Thyroid gland (tissue), 4 donors: ENCODE measurements around the gene ESYT2. TPM values are rescaled to one million over a fixed set of nuclear protein-coding genes. Genes with fewer than 3 reads are reported as not detected.

Source experiments
- DNase-seq, 2 donors: peaks; one replicate each; pipeline ENCODE4 v3.0.0-alpha.2; 2019
- H3K27ac ChIP-seq, 3 donors: fragments of 200-600 bp; sonication (generic); 1 replicate in 2 of 3; 2 replicates in 1 of 3; pipeline ENCODE4 v1.5.1; 2016 to 2019; ENCODE audit warnings: mild to moderate bottlenecking in 1 of 3, moderate library complexity in 1 of 3
- H3K27me3 ChIP-seq: fragments of 200-600 bp; sonication (generic); one replicate; pipeline ENCODE4 v1.5.1; 2019
- H3K36me3 ChIP-seq, 2 donors: fragments of 200-600 bp; sonication (generic); one replicate each; pipeline ENCODE4 v1.5.1; 2016 to 2019
- H3K4me1 ChIP-seq, 2 donors: fragments of 200-600 bp; sonication (generic); one replicate each; pipeline ENCODE4 v1.5.1; 2017 to 2019
- H3K4me3 ChIP-seq, 3 donors: fragments of 200-600 bp; sonication (generic); replicated peaks in 1 of 3; 1 replicate in 2 of 3; 2 replicates in 1 of 3; pipeline ENCODE4 v1.5.1; 2016; ENCODE audit warnings: mild to moderate bottlenecking in 1 of 3
- H3K9me3 ChIP-seq: fragments of 200-600 bp; sonication (generic); one replicate; pipeline ENCODE4 v1.5.1; 2017
- CTCF ChIP-seq, 6 experiments: fragments of 200-600 bp in 3 of 6; fragments of 450-650 bp in 3 of 6; sonication (generic) in 3 of 6; IDR thresholded peaks; one replicate each; pipeline ENCODE4 v1.5.1; 2016 to 2019; ENCODE audit warnings: antibody characterized with exemption in 6 of 6, mild to moderate bottlenecking in 2 of 6, inconsistent platforms in 1 of 6, moderate library complexity in 1 of 6
- POLR2A ChIP-seq, 2 donors: fragments of 450-650 bp; IDR thresholded peaks; one replicate each; pipeline ENCODE4 v1.6.1; 2017; ENCODE audit warnings: antibody characterized with exemption in 2 of 2, mild to moderate bottlenecking in 2 of 2, moderate library complexity in 1 of 2
- WGBS, 2 donors: methylation state at CpG; one replicate each; pipeline ENCODE4 v1.1.5; 2017; 5-methylcytosine and 5-hydroxymethylcytosine counted together
- intact Hi-C: fragments of 100-400 bp; cut with DNase I; formaldehyde crosslinking; loops from one replicate; pipeline ENCODE4 v1.15.1; 2023
- total RNA-seq, 4 donors: library from RNA; depleted of rRNA; stranded (reverse); fragments of >200 nt; gene quantifications; one replicate each; pipeline ENCODE4 v1.2.3, GENCODE V29; 2016

ESYT2 gene
- total RNA-seq, 4 donors from 2014 or later, result 102 to 123 (median 116) TPM

GRCh38 chr7:158726277-158726807 lies 103.0 kb downstream of the ESYT2 start:
- DNase-seq, result no peak
- intact Hi-C loops, result no loop called here
- H3K36me3 ChIP-seq, result peaks cover 0 to 3% of the 10 kb centered on the region in 2 donors
- H3K9me3 ChIP-seq, result no peaks in the 10 kb centered on the region
- no peak for TF ChIP-seq CTCF (IDR thresholded peaks at IDR 0.05)
- TF ChIP-seq POLR2A (IDR thresholded peaks at IDR 0.05), result no peak
- H3K4me1 ChIP-seq, result no peaks in the 10 kb centered on the region
- no peak overlapping the region for H3K27ac ChIP-seq
- 89% methylated on average over 4 of the region's 4 CpGs for WGBS, 2 donors
- H3K27me3 ChIP-seq, result no peaks in the 10 kb centered on the region
- no peak overlapping the region for H3K4me3 ChIP-seq

GRCh38 chr7:158725506-158725800 lies 103.9 kb downstream of the ESYT2 start:
- no peaks in the 10 kb centered on the region for H3K9me3 ChIP-seq
- no peaks in the 10 kb centered on the region for H3K27me3 ChIP-seq
- H3K36me3 ChIP-seq, result peaks cover 0 to under 1% of the 10 kb centered on the region in 2 donors
- no peak for TF ChIP-seq POLR2A (IDR thresholded peaks at IDR 0.05)
- TF ChIP-seq CTCF (IDR thresholded peaks at IDR 0.05), result no peak
- no peak overlapping the region for H3K27ac ChIP-seq
- no peak for DNase-seq
- no peaks in the 10 kb centered on the region for H3K4me1 ChIP-seq
- WGBS, 2 donors, result 85 to 86% methylated on average over 4 of the region's 4 CpGs
- H3K4me3 ChIP-seq, result no peak overlapping the region
- intact Hi-C loops, result no loop called here

GRCh38 chr7:158724658-158725505 lies 104.4 kb downstream of the ESYT2 start:
- Histone ChIP-seq H3K27ac (no peak overlapping the region), H3K36me3 (no peaks in the 10 kb centered on the region), H3K4me3 (no peak overlapping the region), H3K27me3 (no peaks in the 10 kb centered on the region), H3K4me1 (no peaks in the 10 kb centered on the region), H3K9me3 (no peaks in the 10 kb centered on the region)
- DNase-seq, result no peak
- TF ChIP-seq POLR2A (IDR thresholded peaks at IDR 0.05), result no peak
- TF ChIP-seq CTCF (IDR thresholded peaks at IDR 0.05), result no peak
- WGBS, 2 donors, result 89 to 94% methylated on average over 21 of the region's 21 CpGs
- intact Hi-C loops, result no loop called here

- intact Hi-C loops, result no loop called here
- Histone ChIP-seq H3K4me3 (no peak overlapping the region), H3K27ac (no peak overlapping the region), H3K36me3 (no peaks in the 10 kb centered on the region), H3K9me3 (no peaks in the 10 kb centered on the region), H3K4me1 (no peaks in the 10 kb centered on the region), H3K27me3 (no peaks in the 10 kb centered on the region)
- 88 to 90% methylated on average over 12 of the region's 12 CpGs for WGBS, 2 donors
- DNase-seq, result no peak
- TF ChIP-seq POLR2A (IDR thresholded peaks at IDR 0.05), result no peak
- TF ChIP-seq CTCF (IDR thresholded peaks at IDR 0.05), result no peak
Observed at GRCh38 chr7:158723714-158724385, 105.5 kb downstream of the ESYT2 start.

DNA sequence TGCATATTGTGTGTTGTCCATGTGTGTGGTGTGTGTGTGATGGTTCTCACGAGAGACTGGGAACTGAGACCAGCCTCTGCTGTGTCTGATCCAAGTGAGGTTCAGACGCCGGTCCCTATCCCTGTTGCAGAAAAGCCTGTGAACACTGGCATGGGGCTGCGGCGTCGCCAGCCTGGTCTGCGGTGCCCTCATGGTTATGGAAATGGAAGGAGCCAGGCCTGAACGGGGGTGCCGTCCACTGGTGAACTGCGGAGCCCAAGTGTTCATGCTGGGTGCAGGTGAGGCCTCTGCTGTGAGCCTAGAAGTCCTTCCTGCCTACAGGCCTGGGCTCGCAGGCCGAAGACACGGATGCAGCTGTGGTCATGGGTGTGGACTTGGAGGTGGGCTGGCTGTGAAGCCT lies 106.0 kb downstream of the ESYT2 start:
- H3K27me3 ChIP-seq, result no peaks in the 10 kb centered on the region
- TF ChIP-seq POLR2A (IDR thresholded peaks at IDR 0.05) (no peak), CTCF (IDR thresholded peaks at IDR 0.05) (no peak)
- DNase-seq, result no peak
- H3K4me3 ChIP-seq, result no peak overlapping the region
- no peaks in the 10 kb centered on the region for H3K9me3 ChIP-seq
- WGBS, 2 donors, result 86 to 94% methylated on average over 13 of the region's 13 CpGs
- no peaks in the 10 kb centered on the region for H3K36me3 ChIP-seq
- intact Hi-C loops, result no loop called here
- H3K4me1 ChIP-seq, result no peaks in the 10 kb centered on the region
- no peak overlapping the region for H3K27ac ChIP-seq
